Colonic mucosa (tissue), 4 donors: Measurements from ENCODE around the gene ENTPD6. TPM values are rescaled to one million over a fixed set of nuclear protein-coding genes. Genes with fewer than 3 reads are reported as not detected.

ENCODE experiments used
- DNase-seq: peaks from one replicate; pipeline ENCODE4 v3.0.0-alpha.2; 2020
- H3K27ac ChIP-seq: fragments of 200-600 bp; one replicate; pipeline ENCODE4 v1.8.0; 2021
- H3K27me3 ChIP-seq: fragments of 200-600 bp; one replicate; pipeline ENCODE4 v1.8.0; 2021
- H3K36me3 ChIP-seq: fragments of 200-600 bp; one replicate; pipeline ENCODE4 v1.8.0; 2021
- H3K4me1 ChIP-seq: fragments of 200-600 bp; one replicate; pipeline ENCODE4 v1.8.0; 2021; ENCODE audit warnings: mild to moderate bottlenecking
- H3K4me3 ChIP-seq: fragments of 200-600 bp; one replicate; pipeline ENCODE4 v1.8.0; 2021
- H3K9ac ChIP-seq, 2 donors: one replicate each; pipeline ENCODE4 v1.7.0; 2013; ENCODE audit warnings: control low read depth in 2 of 2, low read depth in 2 of 2, low read length in 2 of 2
- H3K9me3 ChIP-seq: fragments of 200-600 bp; one replicate; pipeline ENCODE4 v1.8.0; 2021
- CTCF ChIP-seq: fragments of 200-600 bp; IDR thresholded peaks from one replicate; pipeline ENCODE4 v1.8.0; 2022; ENCODE audit warnings: antibody characterized with exemption, mild to moderate bottlenecking
- intact Hi-C: fragments of 100-400 bp; cut with DNase I; formaldehyde crosslinking; loops from one replicate; pipeline ENCODE4 v1.14.1; 2022
- total RNA-seq, 2 donors: library from RNA; stranded (reverse); fragmentation: NEBNext Ultra II Directional in 1 of 2; extraction: Animal tissue kit (Norgen Biotek cat#: 25700) in 1 of 2; gene quantifications; one replicate each; pipeline ENCODE4 v1.2.1, GENCODE V29; 2021
- donor health status: healthy.
- donor health status: DM: no; HTN: no; CAD: no.
- donor health status: DM: no; HTN: no; CAD: no.

The ENTPD6 gene
- total RNA-seq, 2 donors from 2014 or later, result 120 to 201 TPM

- no peak for DNase-seq
- no peaks in the 10 kb centered on the region for H3K4me1 ChIP-seq
- H3K27ac ChIP-seq, result no peak overlapping the region
- no peaks in the 10 kb centered on the region for H3K9me3 ChIP-seq
- no peak for TF ChIP-seq CTCF
- H3K9ac ChIP-seq, result no peak overlapping the region
- no peaks in the 10 kb centered on the region for H3K27me3 ChIP-seq
- intact Hi-C loops, result loop anchor here (10.0 kb wide), 1 partner anchor 277 kb away; the partner anchor contains the start of gene APMAP
- H3K36me3 ChIP-seq, result peaks cover 23% of the 10 kb centered on the region
- no peak overlapping the region for H3K4me3 ChIP-seq
Observed at GRCh38 chr20:25271486-25272222, 76.1 kb downstream of the ENTPD6 start.

GRCh38 chr20:25272223-25273000 is 76.9 kb downstream of the ENTPD6 start:
- H3K36me3 ChIP-seq, result peaks cover 27% of the 10 kb centered on the region
- no peak for TF ChIP-seq CTCF
- H3K9me3 ChIP-seq, result no peaks in the 10 kb centered on the region
- DNase-seq, result no peak
- intact Hi-C loops, result loop anchor here (10.0 kb wide), 1 partner anchor 278 kb away; the partner anchor contains the start of gene APMAP
- H3K27me3 ChIP-seq, result no peaks in the 10 kb centered on the region
- H3K4me3 ChIP-seq, result no peak overlapping the region
- no peaks in the 10 kb centered on the region for H3K4me1 ChIP-seq
- H3K27ac ChIP-seq, result no peak overlapping the region
- no peak overlapping the region for H3K9ac ChIP-seq

- intact Hi-C loops, result loop anchor here (10.0 kb wide), 1 partner anchor 278 kb away; the partner anchor contains the start of gene APMAP
- no peaks in the 10 kb centered on the region for H3K4me1 ChIP-seq
- H3K27me3 ChIP-seq, result no peaks in the 10 kb centered on the region
- H3K9ac ChIP-seq, result no peak overlapping the region
- no peak overlapping the region for H3K27ac ChIP-seq
- no peak for TF ChIP-seq CTCF
- peaks cover 30% of the 10 kb centered on the region for H3K36me3 ChIP-seq
- H3K9me3 ChIP-seq, result no peaks in the 10 kb centered on the region
- no peak for DNase-seq
- H3K4me3 ChIP-seq, result no peak overlapping the region
Observed at GRCh38 chr20:25273046-25273445, 77.5 kb downstream of the ENTPD6 start.

- Histone ChIP-seq H3K27me3 (no peaks in the 10 kb centered on the region), H3K9ac (no peak overlapping the region), H3K4me1 (no peaks in the 10 kb centered on the region), H3K36me3 (peaks cover 30% of the 10 kb centered on the region), H3K4me3 (no peak overlapping the region), H3K27ac (no peak overlapping the region), H3K9me3 (no peaks in the 10 kb centered on the region)
- TF ChIP-seq CTCF, result no peak
- intact Hi-C loops, result loop anchor here (10.0 kb wide), 1 partner anchor 279 kb away; the partner anchor contains the start of gene APMAP
- no peak for DNase-seq
Observed at GRCh38 chr20:25273541-25274358, 78.2 kb downstream of the ENTPD6 start.

- no peak overlapping the region for H3K27ac ChIP-seq
- intact Hi-C loops, result loop anchor here (10.0 kb wide), 1 partner anchor 280 kb away; the partner anchor contains the start of gene APMAP
- H3K4me1 ChIP-seq, result no peaks in the 10 kb centered on the region
- H3K9ac ChIP-seq, result no peak overlapping the region
- DNase-seq, result no peak
- H3K27me3 ChIP-seq, result no peaks in the 10 kb centered on the region
- no peaks in the 10 kb centered on the region for H3K9me3 ChIP-seq
- no peak overlapping the region for H3K4me3 ChIP-seq
- TF ChIP-seq CTCF, result no peak
- H3K36me3 ChIP-seq, result peaks cover 31% of the 10 kb centered on the region
Observed at GRCh38 chr20:25274481-25274880, 79.0 kb downstream of the ENTPD6 start.
